Neural progenitor cell (in vitro differentiated cells): ENCODE data around the gene FOXD4L1. TPM values are rescaled to one million over a fixed set of nuclear protein-coding genes. Genes with fewer than 3 reads are reported as not detected.
"Not testable (repeated sequence)": the region's sequence is repeated elsewhere in the genome, so short reads cannot be mapped to it uniquely, and the experiment has no call there.

Source experiments
- DNase-seq: peaks from one replicate; pipeline ENCODE4 v3.0.0-alpha.2; 2016; ENCODE audit warnings: low spot score
- H2AFZ ChIP-seq: fragments of 200-600 bp; sonication (generic); replicated peaks from 2 replicates; pipeline ENCODE4 v1.6.1; 2016; ENCODE audit warnings: antibody characterized with exemption
- H3F3A ChIP-seq: fragments of 200-600 bp; sonication (generic); 2 replicates; pipeline ENCODE4 v1.6.1; 2016; ENCODE audit warnings: antibody characterized with exemption, low read depth
- H3K27ac ChIP-seq: fragments of 200-600 bp; sonication (generic); 2 replicates; pipeline ENCODE4 v1.5.1; 2016; ENCODE audit warnings: mild to moderate bottlenecking
- H3K27me3 ChIP-seq: fragments of 200-600 bp; sonication (generic); 2 replicates; pipeline ENCODE4 v1.6.1; 2016; ENCODE audit warnings: mild to moderate bottlenecking, moderate library complexity
- H3K36me3 ChIP-seq: fragments of 200-600 bp; sonication (generic); 2 replicates; pipeline ENCODE4 v1.5.1; 2016
- H3K4me1 ChIP-seq: fragments of 200-600 bp; sonication (generic); 2 replicates; pipeline ENCODE4 v1.6.1; 2016; ENCODE audit warnings: mixed run types
- H3K4me2 ChIP-seq: fragments of 200-600 bp; sonication (generic); 2 replicates; pipeline ENCODE4 v1.6.1; 2016
- H3K4me3 ChIP-seq: fragments of 200-600 bp; sonication (generic); 2 replicates; pipeline ENCODE4 v1.5.1; 2016
- H3K79me2 ChIP-seq: fragments of 200-600 bp; sonication (generic); 2 replicates; pipeline ENCODE4 v1.6.1; 2016; ENCODE audit warnings: low read depth
- H3K9ac ChIP-seq: fragments of 200-600 bp; sonication (generic); 2 replicates; pipeline ENCODE4 v1.6.1; 2016
- H3K9me3 ChIP-seq: fragments of 200-600 bp; sonication (generic); 2 replicates; pipeline ENCODE4 v1.5.1; 2016; ENCODE audit warnings: low read depth
- H4K20me1 ChIP-seq: fragments of 200-600 bp; sonication (generic); 2 replicates; pipeline ENCODE4 v1.6.1; 2016; ENCODE audit warnings: low read depth
- H3K27ac Mint-ChIP-seq: 3 replicates; pipeline ENCODE4 v1.8.0; 2021; ENCODE audit warnings: mixed read lengths
- H3K27me3 Mint-ChIP-seq: 2 replicates; pipeline ENCODE4 v1.8.0; 2022; ENCODE audit warnings: low read depth, mild to moderate bottlenecking, inconsistent platforms, moderate library complexity, mixed read lengths; ENCODE audit not compliant: insufficient read depth
- H3K36me3 Mint-ChIP-seq: 3 replicates; pipeline ENCODE4 v1.8.0; 2021; ENCODE audit warnings: mixed read lengths
- H3K4me1 Mint-ChIP-seq: 3 replicates; pipeline ENCODE4 v1.8.0; 2021; ENCODE audit warnings: mixed read lengths
- H3K4me3 Mint-ChIP-seq: 3 replicates; pipeline ENCODE4 v1.8.0; 2021; ENCODE audit warnings: mild to moderate bottlenecking, moderate library complexity, mixed read lengths
- H3K9me3 Mint-ChIP-seq: 3 replicates; pipeline ENCODE4 v1.8.0; 2020; ENCODE audit warnings: mixed read lengths
- total RNA-seq: library from RNA; depleted of rRNA; stranded (reverse); fragments of >200 nt; gene quantifications from 2 replicates; pipeline ENCODE4 v1.2.3, GENCODE V29; 2015; ENCODE audit warnings: low replicate concordance

The FOXD4L1 gene
- total RNA-seq, 1 donor from 2014 or later: not detected

GRCh38 chr2:113520837-113521236, 22.4 kb downstream of the FOXD4L1 start:
- not testable (repeated sequence) for H3K79me2 ChIP-seq, H3K36me3 ChIP-seq, H3K27ac Mint-ChIP-seq, H2AFZ ChIP-seq, H3K27me3 ChIP-seq, H3K4me2 ChIP-seq, H3K9me3 ChIP-seq, H3K4me3 Mint-ChIP-seq, H3K4me3 ChIP-seq, H3K4me1 ChIP-seq, H3K27ac ChIP-seq, H3K27me3 Mint-ChIP-seq, H3F3A ChIP-seq, H3K9ac ChIP-seq, H3K9me3 Mint-ChIP-seq, H3K36me3 Mint-ChIP-seq, H3K4me1 Mint-ChIP-seq, DNase-seq, H4K20me1 ChIP-seq

- H3K4me1 Mint-ChIP-seq, H3F3A ChIP-seq, H3K9me3 Mint-ChIP-seq, H3K9me3 ChIP-seq, H3K27me3 ChIP-seq, H3K27me3 Mint-ChIP-seq, H3K4me3 Mint-ChIP-seq, H3K79me2 ChIP-seq, DNase-seq, H3K9ac ChIP-seq, H3K4me3 ChIP-seq, H3K4me1 ChIP-seq, H3K4me2 ChIP-seq, H3K27ac Mint-ChIP-seq, H3K36me3 Mint-ChIP-seq, H3K36me3 ChIP-seq, H3K27ac ChIP-seq, H4K20me1 ChIP-seq, H2AFZ ChIP-seq: not testable (repeated sequence)
Measured at GRCh38 chr2:113521492-113521891, 23.0 kb downstream of the FOXD4L1 start.

GRCh38 chr2:113524986-113525385, 26.5 kb downstream of the FOXD4L1 start:
- not testable (repeated sequence) for H3K36me3 Mint-ChIP-seq

GRCh38 chr2:113527350-113528045, 29.0 kb downstream of the FOXD4L1 start:
- H3K4me2 ChIP-seq, H3K27ac ChIP-seq, H3K36me3 Mint-ChIP-seq, H3K27ac Mint-ChIP-seq, H3F3A ChIP-seq, H2AFZ ChIP-seq, H3K36me3 ChIP-seq, H3K4me1 Mint-ChIP-seq, H3K9ac ChIP-seq, H3K79me2 ChIP-seq, H3K4me3 ChIP-seq, H3K9me3 Mint-ChIP-seq, H3K4me1 ChIP-seq, DNase-seq, H3K27me3 Mint-ChIP-seq, H3K9me3 ChIP-seq, H4K20me1 ChIP-seq, H3K4me3 Mint-ChIP-seq: not testable (repeated sequence)
- peaks cover 30% of the 10 kb centered on the region for H3K27me3 ChIP-seq

More at GRCh38 chr2:113524986-113525385, 26.5 kb downstream of the FOXD4L1 start:
- H3K27me3 Mint-ChIP-seq, H4K20me1 ChIP-seq, H3K4me1 ChIP-seq, DNase-seq, H3K4me3 Mint-ChIP-seq, H3K27ac Mint-ChIP-seq, H3K9me3 ChIP-seq, H3K9me3 Mint-ChIP-seq, H3K4me2 ChIP-seq, H2AFZ ChIP-seq, H3K4me3 ChIP-seq, H3K27ac ChIP-seq, H3K4me1 Mint-ChIP-seq, H3K36me3 ChIP-seq, H3F3A ChIP-seq, H3K79me2 ChIP-seq, H3K9ac ChIP-seq: not testable (repeated sequence)
- H3K27me3 ChIP-seq: peaks cover 13% of the 10 kb centered on the region

GRCh38 chr2:113528126-113528525, 29.7 kb downstream of the FOXD4L1 start:
- not testable (repeated sequence) for H3K36me3 Mint-ChIP-seq, H3K4me2 ChIP-seq, H3K27ac ChIP-seq, H3K9me3 ChIP-seq, H3K27ac Mint-ChIP-seq, H2AFZ ChIP-seq, H3F3A ChIP-seq, DNase-seq, H3K4me3 Mint-ChIP-seq, H3K9me3 Mint-ChIP-seq, H3K4me3 ChIP-seq, H3K79me2 ChIP-seq, H3K36me3 ChIP-seq, H3K9ac ChIP-seq, H4K20me1 ChIP-seq, H3K4me1 Mint-ChIP-seq, H3K4me1 ChIP-seq, H3K27me3 Mint-ChIP-seq
- H3K27me3 ChIP-seq: peaks cover 35% of the 10 kb centered on the region

- not testable (repeated sequence) for H3K4me1 ChIP-seq, H3K4me3 ChIP-seq, H3K36me3 Mint-ChIP-seq, H2AFZ ChIP-seq, H3K9me3 ChIP-seq, H3F3A ChIP-seq, H3K9me3 Mint-ChIP-seq, H3K9ac ChIP-seq, H3K4me1 Mint-ChIP-seq, H3K36me3 ChIP-seq, H3K27ac ChIP-seq, H3K79me2 ChIP-seq, H3K4me3 Mint-ChIP-seq, H3K27ac Mint-ChIP-seq, H3K4me2 ChIP-seq, H3K27me3 Mint-ChIP-seq, DNase-seq, H4K20me1 ChIP-seq
- H3K27me3 ChIP-seq: peaks cover 43% of the 10 kb centered on the region
Measured at GRCh38 chr2:113528904-113529303, 30.4 kb downstream of the FOXD4L1 start.

GRCh38 chr2:113532991-113533390, 34.5 kb downstream of the FOXD4L1 start:
- H3K27ac ChIP-seq, H3K4me3 Mint-ChIP-seq, H3K4me3 ChIP-seq, H3K9me3 ChIP-seq, H3K36me3 Mint-ChIP-seq, H3F3A ChIP-seq, H3K9ac ChIP-seq, H4K20me1 ChIP-seq, H3K27me3 Mint-ChIP-seq, H3K79me2 ChIP-seq, H3K27ac Mint-ChIP-seq, H2AFZ ChIP-seq, H3K4me1 Mint-ChIP-seq, H3K9me3 Mint-ChIP-seq, H3K4me2 ChIP-seq, DNase-seq, H3K36me3 ChIP-seq, H3K4me1 ChIP-seq: not testable (repeated sequence)
- peaks cover 64% of the 10 kb centered on the region for H3K27me3 ChIP-seq

GRCh38 chr2:113536573-113536972, 38.1 kb downstream of the FOXD4L1 start:
- not testable (repeated sequence) for H3K36me3 Mint-ChIP-seq, H3F3A ChIP-seq

More at GRCh38 chr2:113536573-113536972, 38.1 kb downstream of the FOXD4L1 start:
- not testable (repeated sequence) for H3K27me3 Mint-ChIP-seq, H3K4me3 ChIP-seq, H3K4me2 ChIP-seq, DNase-seq, H3K36me3 ChIP-seq, H3K9me3 ChIP-seq, H3K4me3 Mint-ChIP-seq, H3K4me1 Mint-ChIP-seq, H3K4me1 ChIP-seq, H3K9me3 Mint-ChIP-seq, H2AFZ ChIP-seq, H3K79me2 ChIP-seq, H4K20me1 ChIP-seq, H3K9ac ChIP-seq, H3K27ac Mint-ChIP-seq, H3K27ac ChIP-seq
- peaks cover 67% of the 10 kb centered on the region for H3K27me3 ChIP-seq
